Gastroesophageal sphincter (tissue), 4 donors: ENCODE measurements around the gene GRM8. TPM values are rescaled to one million over a fixed set of nuclear protein-coding genes. Genes with fewer than 3 reads are reported as not detected.

Experiments
- ATAC-seq: fragments of 150-250 bp; one replicate; pipeline ENCODE4 v1.9.1; 2016; ENCODE audit warnings: mild to moderate bottlenecking, moderate library complexity
- H3K27ac ChIP-seq, 4 donors: fragments of 200-600 bp; sonication (generic) in 3 of 4; 1 replicate in 3 of 4; 2 replicates in 1 of 4; pipeline ENCODE4 v1.5.1; 2016 to 2019
- H3K27me3 ChIP-seq: fragments of 200-600 bp; sonication (generic); one replicate; pipeline ENCODE4 v1.5.1; 2019
- H3K36me3 ChIP-seq, 2 donors: fragments of 200-600 bp; sonication (generic); one replicate each; pipeline ENCODE4 v1.5.1; 2019; ENCODE audit warnings: control low read depth in 1 of 2
- H3K4me1 ChIP-seq, 3 donors: fragments of 200-600 bp; sonication (generic); 1 replicate in 2 of 3; 2 replicates in 1 of 3; pipeline ENCODE4 v1.5.1; 2016 to 2019; ENCODE audit warnings: control low read depth in 2 of 3
- H3K4me3 ChIP-seq, 2 donors: fragments of 200-600 bp; sonication (generic); one replicate each; pipeline ENCODE4 v1.5.1; 2019; ENCODE audit warnings: mild to moderate bottlenecking in 1 of 2, moderate library complexity in 1 of 2
- H3K9me3 ChIP-seq, 3 donors: fragments of 200-600 bp; sonication (generic); one replicate each; pipeline ENCODE4 v1.5.1; 2017 to 2019; ENCODE audit warnings: control low read depth in 2 of 3
- CTCF ChIP-seq, 4 experiments: fragments of 200-600 bp in 2 of 4; fragments of 450-650 bp in 2 of 4; sonication (generic) in 1 of 4; IDR thresholded peaks; one replicate each; pipeline ENCODE4 v1.5.1; 2017 to 2019; ENCODE audit warnings: antibody characterized with exemption in 4 of 4, mild to moderate bottlenecking in 2 of 4, moderate library complexity in 2 of 4
- EP300 ChIP-seq: sonication (generic); formaldehyde crosslinking; IDR thresholded peaks from one replicate; pipeline ENCODE4 v1.6.1; 2017; ENCODE audit warnings: antibody characterized with exemption, mild to moderate bottlenecking
- POLR2A ChIP-seq, 2 donors: fragments of 450-650 bp; IDR thresholded peaks; one replicate each; pipeline ENCODE4 v1.6.1; 2017; ENCODE audit warnings: antibody characterized with exemption in 2 of 2, mild to moderate bottlenecking in 2 of 2, moderate library complexity in 1 of 2
- POLR2AphosphoS5 ChIP-seq: sonication (generic); formaldehyde crosslinking; IDR thresholded peaks from one replicate; pipeline ENCODE4 v1.6.1; 2017; ENCODE audit warnings: antibody characterized with exemption
- WGBS, 2 donors: methylation state at CpG; one replicate each; pipeline ENCODE4 v1.1.5; 2018; ENCODE audit warnings: low coverage in 1 of 2; 5-methylcytosine and 5-hydroxymethylcytosine counted together
- total RNA-seq, 4 donors: library from RNA; depleted of rRNA; stranded (reverse); fragments of >200 nt; gene quantifications; one replicate each; pipeline ENCODE4 v1.1.0, GENCODE V29; 2016

GRM8 gene
- total RNA-seq, 4 donors from 2014 or later = 0.07 to 3.4 (median 0.93) TPM; not detected in 1

GRCh38 chr7:127035203-127035849 is 217.4 kb downstream of the GRM8 start:
- no peak overlapping the region for H3K27ac ChIP-seq
- H3K36me3 ChIP-seq = no peaks in the 10 kb centered on the region
- 82% methylated on average over 5 to 6 of the region's 6 CpGs for WGBS, 2 donors
- ATAC-seq = no peak
- no peaks in the 10 kb centered on the region for H3K27me3 ChIP-seq
- TF ChIP-seq CTCF (IDR thresholded peaks at IDR 0.05) = no peak
- no peak for TF ChIP-seq EP300
- no peak for TF ChIP-seq POLR2A (IDR thresholded peaks at IDR 0.05)
- no peak for TF ChIP-seq POLR2AphosphoS5
- H3K4me3 ChIP-seq = no peak overlapping the region
- no peaks in the 10 kb centered on the region for H3K4me1 ChIP-seq
- H3K9me3 ChIP-seq = no peaks in the 10 kb centered on the region

GRCh38 chr7:127034186-127034806 is 218.4 kb downstream of the GRM8 start:
- Histone ChIP-seq H3K4me1 (no peaks in the 10 kb centered on the region), H3K27me3 (no peaks in the 10 kb centered on the region), H3K27ac (no peak overlapping the region), H3K4me3 (no peak overlapping the region), H3K9me3 (no peaks in the 10 kb centered on the region), H3K36me3 (no peaks in the 10 kb centered on the region)
- no peak for ATAC-seq
- TF ChIP-seq POLR2A (IDR thresholded peaks at IDR 0.05) (no peak), EP300 (no peak), CTCF (IDR thresholded peaks at IDR 0.05) (no peak), POLR2AphosphoS5 (no peak)

- H3K27ac ChIP-seq = no peak overlapping the region
- H3K9me3 ChIP-seq = no peaks in the 10 kb centered on the region
- H3K36me3 ChIP-seq = no peaks in the 10 kb centered on the region
- no peaks in the 10 kb centered on the region for H3K4me1 ChIP-seq
- 76 to 100% methylated on average over 1 to 2 of the region's 2 CpGs for WGBS, 2 donors
- no peaks in the 10 kb centered on the region for H3K27me3 ChIP-seq
- TF ChIP-seq POLR2A (IDR thresholded peaks at IDR 0.05) = no peak
- no peak for TF ChIP-seq EP300
- TF ChIP-seq CTCF (IDR thresholded peaks at IDR 0.05) = no peak
- TF ChIP-seq POLR2AphosphoS5 = no peak
- no peak overlapping the region for H3K4me3 ChIP-seq
- no peak for ATAC-seq
Measured at GRCh38 chr7:127029823-127030222, 222.9 kb downstream of the GRM8 start.

GRCh38 chr7:127021857-127022256 is 230.9 kb downstream of the GRM8 start:
- TF ChIP-seq POLR2AphosphoS5 = no peak
- no peak for TF ChIP-seq EP300
- TF ChIP-seq POLR2A (IDR thresholded peaks at IDR 0.05) = no peak
- TF ChIP-seq CTCF (IDR thresholded peaks at IDR 0.05) = no peak
- H3K4me1 ChIP-seq = no peaks in the 10 kb centered on the region
- H3K27me3 ChIP-seq = no peaks in the 10 kb centered on the region
- H3K27ac ChIP-seq = no peak overlapping the region
- no peaks in the 10 kb centered on the region for H3K9me3 ChIP-seq
- H3K4me3 ChIP-seq = no peak overlapping the region
- WGBS, 2 donors = 43 to 67% methylated on average over 1 of the region's 1 CpG
- ATAC-seq = no peak
- H3K36me3 ChIP-seq = no peaks in the 10 kb centered on the region
